Sigmoid colon (tissue), 4 donors: ENCODE data around the gene DYTN.

Experiments
- POLR2A ChIP-seq, 2 donors: fragments of 450-650 bp; IDR thresholded peaks; one replicate each; pipeline ENCODE4 v1.6.1; 2016; ENCODE audit warnings: antibody characterized with exemption in 2 of 2, mild to moderate bottlenecking in 2 of 2, moderate library complexity in 2 of 2
- POLR2AphosphoS5 ChIP-seq, 4 donors: sonication (generic); formaldehyde crosslinking; IDR thresholded peaks; one replicate each; pipeline ENCODE4 v1.6.1; 2017; ENCODE audit warnings: antibody characterized with exemption in 4 of 4
- TF ChIP-seq, protein P1 (sequence below), 4 experiments: fragments of 450-650 bp in 3 of 4; fragments of 200-600 bp in 1 of 4; IDR thresholded peaks; one replicate each; pipeline ENCODE4 v1.5.1; 2016 to 2019; ENCODE audit warnings: antibody characterized with exemption in 4 of 4, mild to moderate bottlenecking in 3 of 4, moderate library complexity in 2 of 4

DNA sequence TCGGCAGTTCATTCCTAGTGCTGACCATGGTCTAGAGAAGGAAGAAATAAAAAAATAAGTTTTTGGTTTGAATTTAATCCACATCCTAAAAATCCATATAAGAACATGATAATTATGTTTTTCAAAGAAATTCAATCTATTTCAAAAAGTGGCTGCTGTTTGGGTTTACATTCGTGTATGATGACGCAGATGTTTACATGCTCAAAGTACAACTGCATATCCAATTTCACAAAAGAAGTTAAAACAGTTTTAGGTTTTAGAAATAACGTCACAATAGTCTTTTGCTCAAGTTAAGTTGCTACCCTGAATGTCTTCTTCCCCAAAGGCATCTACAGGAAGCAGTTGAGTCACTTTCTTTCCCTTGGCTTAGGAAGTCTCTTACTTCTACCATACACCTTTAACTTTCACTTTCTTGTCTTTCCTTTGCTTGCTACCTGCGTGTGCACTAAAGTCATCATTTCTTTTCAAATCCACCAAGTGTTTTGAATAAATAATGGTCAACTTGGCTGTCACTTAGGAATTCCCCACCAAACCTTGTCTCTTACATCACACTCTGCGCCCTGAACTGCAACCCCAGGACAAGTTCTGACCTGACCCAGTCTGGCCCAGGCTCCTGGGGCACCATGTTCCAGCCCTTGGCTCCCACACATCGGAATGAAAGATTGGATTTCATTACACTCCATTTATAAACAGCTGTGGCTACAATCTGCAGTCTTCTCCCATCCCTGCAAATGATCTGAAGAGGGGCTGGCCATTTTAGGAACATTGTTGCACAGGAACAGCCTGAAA is 47.5 kb downstream of the DYTN start:
- TF ChIP-seq, protein P1, sequence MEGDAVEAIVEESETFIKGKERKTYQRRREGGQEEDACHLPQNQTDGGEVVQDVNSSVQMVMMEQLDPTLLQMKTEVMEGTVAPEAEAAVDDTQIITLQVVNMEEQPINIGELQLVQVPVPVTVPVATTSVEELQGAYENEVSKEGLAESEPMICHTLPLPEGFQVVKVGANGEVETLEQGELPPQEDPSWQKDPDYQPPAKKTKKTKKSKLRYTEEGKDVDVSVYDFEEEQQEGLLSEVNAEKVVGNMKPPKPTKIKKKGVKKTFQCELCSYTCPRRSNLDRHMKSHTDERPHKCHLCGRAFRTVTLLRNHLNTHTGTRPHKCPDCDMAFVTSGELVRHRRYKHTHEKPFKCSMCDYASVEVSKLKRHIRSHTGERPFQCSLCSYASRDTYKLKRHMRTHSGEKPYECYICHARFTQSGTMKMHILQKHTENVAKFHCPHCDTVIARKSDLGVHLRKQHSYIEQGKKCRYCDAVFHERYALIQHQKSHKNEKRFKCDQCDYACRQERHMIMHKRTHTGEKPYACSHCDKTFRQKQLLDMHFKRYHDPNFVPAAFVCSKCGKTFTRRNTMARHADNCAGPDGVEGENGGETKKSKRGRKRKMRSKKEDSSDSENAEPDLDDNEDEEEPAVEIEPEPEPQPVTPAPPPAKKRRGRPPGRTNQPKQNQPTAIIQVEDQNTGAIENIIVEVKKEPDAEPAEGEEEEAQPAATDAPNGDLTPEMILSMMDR (IDR thresholded peaks at IDR 0.05): no peak
- TF ChIP-seq POLR2AphosphoS5 (IDR thresholded peaks at IDR 0.05): no peak
- TF ChIP-seq POLR2A (IDR thresholded peaks at IDR 0.05): no peak
